HepG2 (cell line): Measurements from ENCODE around the gene SLC25A15. TPM values are rescaled to one million over a fixed set of nuclear protein-coding genes. Genes with fewer than 3 reads are reported as not detected.

Experiments
- AKAP8 ChIP-seq: sonication (generic); formaldehyde crosslinking; IDR thresholded peaks from 2 replicates; pipeline ENCODE4 v1.5.1; 2020; ENCODE audit warnings: mild to moderate bottlenecking, missing genetic modification reagents
- CREM ChIP-seq, 2 experiments: sonication (generic) in 1 of 2; formaldehyde crosslinking in 1 of 2; IDR thresholded peaks; 2 replicates each; pipeline versions ENCODE4 v1.4.0 to v1.6.1; 2016 to 2020; ENCODE audit warnings: antibody characterized with exemption in 1 of 2, mild to moderate bottlenecking in 1 of 2, missing genetic modification reagents in 1 of 2
- DPF2 ChIP-seq: sonication (generic); formaldehyde crosslinking; IDR thresholded peaks from 2 replicates; pipeline ENCODE4 v1.4.0; 2020; ENCODE audit warnings: mild to moderate bottlenecking, low read depth, missing genetic modification reagents, borderline replicate concordance
- EP300 ChIP-seq, 3 experiments: sonication (generic) in 1 of 3; formaldehyde crosslinking in 1 of 3; IDR thresholded peaks; 2 replicates each; pipeline versions ENCODE4 v1.5.1 to v1.6.1; 2011 to 2020; ENCODE audit warnings: low read depth in 2 of 3, low read length in 2 of 3, borderline replicate concordance in 1 of 3, improper control_type of control experiment in 1 of 3, mild to moderate bottlenecking in 1 of 3, missing genetic modification reagents in 1 of 3, moderate library complexity in 1 of 3
- FOXC1 ChIP-seq: sonication (generic); formaldehyde crosslinking; IDR thresholded peaks from 2 replicates; pipeline ENCODE4 v1.8.0; 2022; ENCODE audit warnings: mild to moderate bottlenecking, missing genetic modification reagents, borderline replicate concordance
- GATAD2A ChIP-seq: IDR thresholded peaks from 2 replicates; pipeline ENCODE4 v1.6.1; 2016
- HOXA3 ChIP-seq: sonication (generic); formaldehyde crosslinking; IDR thresholded peaks from 2 replicates; pipeline ENCODE4 v1.5.0; 2020; ENCODE audit warnings: missing genetic modification reagents
- KDM6A ChIP-seq: IDR thresholded peaks from 2 replicates; pipeline ENCODE4 v1.6.1; 2016; ENCODE audit warnings: low read depth
- NR2F6 ChIP-seq, 2 experiments: IDR thresholded peaks; 2 replicates each; pipeline ENCODE4 v1.6.1; 2016; ENCODE audit warnings: antibody characterized with exemption in 1 of 2, mild to moderate bottlenecking in 1 of 2
- PAXIP1 ChIP-seq: sonication (generic); formaldehyde crosslinking; conservative IDR thresholded peaks from 2 replicates; pipeline ENCODE4 v1.4.0; 2020; ENCODE audit warnings: mild to moderate bottlenecking, missing genetic modification reagents, moderate library complexity
- SALL1 ChIP-seq: sonication (generic); formaldehyde crosslinking; IDR thresholded peaks from 2 replicates; pipeline ENCODE4 v1.8.0; 2022; ENCODE audit warnings: mild to moderate bottlenecking, missing genetic modification reagents
- SAP130 ChIP-seq: IDR thresholded peaks from 2 replicates; pipeline ENCODE4 v1.6.1; 2016; ENCODE audit warnings: low read depth
- SOX13 ChIP-seq, 3 experiments: fragments of 450-650 bp in 1 of 3; sonication (generic) in 1 of 3; formaldehyde crosslinking in 1 of 3; IDR thresholded peaks in 2 of 3; conservative IDR thresholded peaks in 1 of 3; 2 replicates each; pipeline versions ENCODE4 v1.5.0 to v1.6.1; 2016 to 2020; ENCODE audit warnings: antibody characterized with exemption in 1 of 3, mild to moderate bottlenecking in 1 of 3, missing compliant biosample characterization in 1 of 3, missing genetic modification reagents in 1 of 3, moderate library complexity in 1 of 3
- TARDBP ChIP-seq: sonication (generic); formaldehyde crosslinking; IDR thresholded peaks from 2 replicates; pipeline ENCODE4 v1.8.0; 2022; ENCODE audit warnings: mild to moderate bottlenecking, missing genetic modification reagents
- TBL1XR1 ChIP-seq: fragments of 150-350 bp; IDR thresholded peaks from 2 replicates; pipeline ENCODE4 v1.6.1; 2014; ENCODE audit warnings: borderline replicate concordance, low read length; ENCODE audit not compliant: partially characterized antibody
- THAP11 ChIP-seq: IDR thresholded peaks from 2 replicates; pipeline ENCODE4 v1.6.1; 2016; ENCODE audit warnings: missing biosample characterization, missing genetic modification reagents
- YEATS4 ChIP-seq: sonication (generic); formaldehyde crosslinking; IDR thresholded peaks from 2 replicates; pipeline ENCODE4 v1.4.0; 2020; ENCODE audit warnings: missing genetic modification reagents, borderline replicate concordance
- ZBTB21 ChIP-seq: sonication (generic); formaldehyde crosslinking; IDR thresholded peaks from 2 replicates; pipeline ENCODE4 v1.4.0; 2020; ENCODE audit warnings: missing genetic modification reagents
- ZNF292 ChIP-seq: sonication (generic); formaldehyde crosslinking; IDR thresholded peaks from 2 replicates; pipeline ENCODE4 v1.8.1; 2022; ENCODE audit warnings: mild to moderate bottlenecking, low read depth, missing genetic modification reagents, borderline replicate concordance
- ZNF607 ChIP-seq: sonication (generic); formaldehyde crosslinking; IDR thresholded peaks from 2 replicates; pipeline ENCODE4 v1.5.1; 2020; ENCODE audit warnings: missing genetic modification reagents, mild to moderate bottlenecking, borderline replicate concordance
- ZNF747 ChIP-seq: sonication (generic); formaldehyde crosslinking; IDR thresholded peaks from 2 replicates; pipeline ENCODE4 v1.8.1; 2023; ENCODE audit warnings: missing genetic modification reagents, mild to moderate bottlenecking, borderline replicate concordance
- polyA plus RNA-seq, 8 experiments: library from polyadenylated mRNA; depleted of rRNA in 3 of 8; stranded (reverse) in 7 of 8; unstranded in 1 of 8; fragments of >200 nt; fragmentation: Illumina TruSeq in 4 of 8; extraction: Trizol in 4 of 8; gene quantifications; 2 replicates each; pipeline versions ENCODE4 v1.2.1 to v1.2.3, GENCODE V29; 2011 to 2016; ENCODE audit warnings: low read depth in 4 of 8, missing spikeins in 1 of 8, mixed read lengths in 1 of 8; ENCODE audit not compliant: insufficient read depth in 1 of 8
- total RNA-seq, 5 experiments: library from RNA; depleted of rRNA; stranded (reverse); fragments of >200 nt; fragmentation: Illumina TruSeq; extraction: Trizol; gene quantifications; 2 replicates each; pipeline ENCODE4 v1.2.3, GENCODE V29; 2016; ENCODE audit warnings: low read depth in 1 of 5
- TF ChIP-seq, protein P1 (sequence below): IDR thresholded peaks from 2 replicates; pipeline ENCODE4 v1.6.1; 2012; ENCODE audit warnings: low read depth, low read length, improper control_type of control experiment

Gene SLC25A15
- total and polyA plus RNA-seq, 2 of the 13 experiments (the other 11 are each of a cell fraction or from before 2014, with no cell fraction given), result 17.3 to 39.1 TPM

DNA sequence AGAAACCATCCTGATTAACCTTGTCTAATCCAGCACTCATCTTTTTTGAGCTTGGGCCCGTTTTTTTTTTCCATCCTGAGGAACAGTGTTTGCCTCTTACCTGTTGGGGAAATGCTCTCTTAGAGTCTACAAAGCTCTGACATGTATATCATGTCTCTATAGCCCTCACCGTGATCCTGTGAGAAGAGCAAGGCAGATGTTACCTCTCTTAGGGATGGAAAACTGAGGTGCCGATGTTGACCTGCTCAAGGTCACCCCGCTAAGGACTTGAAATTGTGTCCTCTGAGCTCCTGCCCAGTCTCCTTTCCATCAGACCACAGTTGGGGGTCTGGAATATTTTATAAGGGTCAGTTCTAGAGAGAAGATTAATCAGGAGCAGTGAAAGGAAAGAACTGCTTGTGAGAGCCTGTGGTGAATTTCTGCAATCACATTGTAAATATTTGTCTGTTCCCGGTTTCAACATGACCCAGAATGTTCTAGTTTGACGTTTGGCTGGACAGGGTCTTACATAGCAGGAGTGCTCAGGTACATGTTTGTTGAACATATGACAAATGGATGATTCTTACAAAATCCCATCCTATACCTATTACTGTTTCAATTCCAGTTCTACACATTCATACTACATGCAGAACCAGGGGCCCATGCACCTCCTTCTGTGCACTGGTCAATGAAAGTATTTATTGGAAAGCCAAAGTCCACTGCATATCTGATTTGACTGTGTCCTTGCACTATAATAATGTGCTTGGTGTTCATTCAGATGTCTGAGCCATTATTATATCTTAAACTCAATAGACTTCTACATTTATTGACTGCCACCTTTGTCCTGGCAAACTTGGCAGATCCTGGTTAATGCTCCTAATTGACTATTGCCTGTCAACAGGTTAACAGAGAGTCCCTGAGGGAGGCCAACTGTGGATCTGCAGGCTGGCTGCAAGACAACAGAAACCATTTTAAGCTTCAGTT lies 12.1 kb downstream of the SLC25A15 start (continued):
- TF ChIP-seq PAXIP1, result peak; percentile 79
- TF ChIP-seq FOXC1 (CRISPR knock-in tag), result no peak
- peak; percentile 58; the same call in 1 of the 2 replicates for TF ChIP-seq ZBTB21
- peak; percentile 66; the same call in 1 of the 2 replicates for TF ChIP-seq DPF2 (CRISPR knock-in tag)
- TF ChIP-seq, protein P1, sequence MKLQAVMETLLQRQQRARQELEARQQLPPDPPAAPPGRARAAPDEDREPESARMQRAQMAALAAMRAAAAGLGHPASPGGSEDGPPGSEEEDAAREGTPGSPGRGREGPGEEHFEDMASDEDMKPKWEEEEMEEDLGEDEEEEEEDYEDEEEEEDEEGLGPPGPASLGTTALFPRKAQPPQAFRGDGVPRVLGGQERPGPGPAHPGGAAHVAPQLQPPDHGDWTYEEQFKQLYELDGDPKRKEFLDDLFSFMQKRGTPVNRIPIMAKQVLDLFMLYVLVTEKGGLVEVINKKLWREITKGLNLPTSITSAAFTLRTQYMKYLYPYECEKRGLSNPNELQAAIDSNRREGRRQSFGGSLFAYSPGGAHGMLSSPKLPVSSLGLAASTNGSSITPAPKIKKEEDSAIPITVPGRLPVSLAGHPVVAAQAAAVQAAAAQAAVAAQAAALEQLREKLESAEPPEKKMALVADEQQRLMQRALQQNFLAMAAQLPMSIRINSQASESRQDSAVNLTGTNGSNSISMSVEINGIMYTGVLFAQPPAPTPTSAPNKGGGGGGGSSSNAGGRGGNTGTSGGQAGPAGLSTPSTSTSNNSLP, result peak; percentile 63; the same call in 1 of the 2 replicates
- TF ChIP-seq SOX13 (IDR thresholded peaks at IDR 0.05), result no peak
- 0 out of 4 replicates have a peak, but pooled peaks of 1 of the 2 experiments have one; percentile 16 for TF ChIP-seq SOX13 (CRISPR knock-in tag; conservative IDR thresholded peaks at IDR 0.05 in 1 of 2, IDR thresholded peaks at IDR 0.05 in 1 of 2)
- TF ChIP-seq AKAP8 (CRISPR knock-in tag), result no peak
- no peak for TF ChIP-seq TBL1XR1
- TF ChIP-seq ZNF607, result no peak
- peak; percentile 76 for TF ChIP-seq GATAD2A (CRISPR knock-in tag)
- peak; percentile 37; the same call in 1 of the 2 replicates for TF ChIP-seq CREM (IDR thresholded peaks at IDR 0.05)
- TF ChIP-seq CREM (CRISPR knock-in tag; IDR thresholded peaks at IDR 0.05), result no peak
- TF ChIP-seq EP300 (IDR thresholded peaks at IDR 0.05; ENCODE audit: low read depth in 2 of 2, low read length in 2 of 2), result peak in 1 of 2 experiments; percentile 22; a peak in 2 of 4 replicates
- no peak for TF ChIP-seq EP300 (CRISPR knock-in tag; IDR thresholded peaks at IDR 0.05; ENCODE audit: borderline replicate concordance)
- TF ChIP-seq SALL1 (CRISPR knock-in tag), result peak; percentile 51; the same call in 1 of the 2 replicates
- no peak for TF ChIP-seq YEATS4 (CRISPR knock-in tag)
- TF ChIP-seq THAP11, result peak; percentile 29; the same call in 1 of the 2 replicates
- peak; percentile 46; the same call in 1 of the 2 replicates for TF ChIP-seq ZNF292
- TF ChIP-seq ZNF747 (CRISPR knock-in tag), result no peak
- TF ChIP-seq SAP130 (CRISPR knock-in tag), result peak; percentile 62
- TF ChIP-seq KDM6A (CRISPR knock-in tag), result 0 out of 2 replicates have a peak, but pooled peaks have one; percentile 21
- TF ChIP-seq NR2F6 (IDR thresholded peaks at IDR 0.05), result 0 out of 2 replicates have a peak, but pooled peaks have one; percentile 20
- TF ChIP-seq NR2F6 (CRISPR knock-in tag; IDR thresholded peaks at IDR 0.05), result no peak
- TF ChIP-seq TARDBP (CRISPR knock-in tag), result 0 out of 2 replicates have a peak, but pooled peaks have one; percentile 24
- 0 out of 2 replicates have a peak, but pooled peaks have one; percentile 24 for TF ChIP-seq HOXA3
